ENCODE data around the gene SNORC.
"Not testable (repeated sequence)": the region's sequence is repeated elsewhere in the genome, so short reads cannot be mapped to it uniquely, and the experiment has no call there.

SNORC gene

DNA sequence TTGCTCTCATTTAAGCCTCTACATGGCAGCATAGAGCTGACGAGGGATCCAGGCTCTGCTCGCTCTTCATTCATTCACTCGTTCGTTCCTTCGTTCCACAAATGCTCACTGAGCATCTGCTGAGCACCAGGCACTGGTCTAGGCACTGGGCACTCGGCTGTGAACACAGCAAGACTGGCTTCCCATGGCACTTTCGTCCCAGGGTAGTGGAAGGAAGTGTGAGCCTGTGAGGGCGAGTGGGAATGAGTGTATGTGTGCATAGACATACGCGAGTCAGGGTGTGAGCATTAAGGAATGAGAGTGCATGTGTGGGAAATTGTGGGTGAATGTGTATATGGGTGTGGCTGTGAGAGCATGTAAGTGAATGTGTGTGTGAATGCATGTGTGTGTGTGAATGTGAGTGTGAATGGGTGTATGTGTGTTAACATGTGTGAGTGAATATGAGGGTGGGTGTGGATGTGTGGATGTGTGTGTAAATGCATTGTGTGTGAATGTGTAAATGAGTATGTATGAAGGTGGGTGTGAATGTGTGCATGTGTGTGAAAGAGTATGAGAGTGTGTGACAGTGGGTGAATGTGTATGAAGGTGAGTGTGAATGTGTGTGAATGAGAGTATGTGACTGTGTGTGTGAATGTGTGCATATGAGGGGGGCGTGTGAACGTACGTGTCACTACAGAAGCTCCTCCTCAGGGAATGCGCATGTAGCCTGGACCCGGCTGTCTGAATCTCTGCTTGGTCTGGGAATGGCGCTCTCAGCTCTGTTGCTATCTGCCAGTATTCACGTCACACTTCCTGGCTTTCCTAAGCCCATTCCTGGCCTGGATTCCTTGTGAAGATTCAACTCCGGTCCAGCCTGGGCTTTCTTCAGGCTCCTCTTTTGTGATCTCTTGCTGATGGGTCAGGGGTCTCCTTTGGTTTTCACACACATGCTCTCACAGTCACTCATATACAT, 28.8 kb downstream of the SNORC start:
- DNase-seq, result no peak

DNA sequence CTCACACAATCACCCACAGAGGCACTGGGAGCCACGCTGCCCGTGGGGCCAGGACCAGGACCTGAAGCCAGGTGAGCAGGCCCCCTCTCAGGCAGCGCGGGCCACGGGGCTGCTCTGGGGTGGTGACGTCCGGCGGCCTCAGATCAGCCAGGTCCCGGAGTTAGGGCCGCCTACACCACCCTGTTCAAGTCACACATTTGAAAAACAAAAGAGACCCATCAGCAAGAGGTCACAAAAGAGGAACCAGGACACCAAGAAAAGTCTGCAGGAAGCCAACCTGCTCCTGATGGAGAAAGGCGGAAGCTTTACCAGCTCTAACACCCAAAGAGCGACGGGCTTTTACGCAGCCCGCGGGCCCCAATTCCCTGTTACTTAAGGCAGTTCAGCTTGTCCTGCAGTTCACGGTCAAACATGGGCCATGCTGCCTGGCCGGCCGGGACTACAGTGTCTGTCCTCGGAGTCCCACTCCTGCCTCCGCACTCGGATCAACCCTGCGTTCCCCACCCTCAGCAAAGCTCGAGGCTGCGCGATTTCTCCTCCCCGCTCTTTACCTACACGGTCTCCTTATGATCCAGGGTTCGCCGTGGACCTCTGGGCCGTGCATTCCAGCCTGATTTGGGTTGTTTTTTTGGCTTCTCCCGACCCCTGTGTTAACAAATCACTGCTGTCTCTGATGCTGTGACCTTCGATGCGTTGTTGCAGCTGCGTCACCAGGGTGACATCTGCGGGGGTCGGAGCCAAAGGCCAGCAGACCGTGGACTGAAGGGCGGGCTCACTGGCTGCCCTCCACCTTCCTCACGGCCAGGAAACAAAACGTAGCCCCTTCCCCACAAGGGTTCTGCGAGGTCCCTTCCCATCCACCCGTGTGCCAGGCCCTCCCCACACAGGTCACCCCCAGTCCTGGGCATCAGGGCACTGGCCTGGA, 31.0 kb downstream of the SNORC start:
- DNase-seq, result no peak

DNA sequence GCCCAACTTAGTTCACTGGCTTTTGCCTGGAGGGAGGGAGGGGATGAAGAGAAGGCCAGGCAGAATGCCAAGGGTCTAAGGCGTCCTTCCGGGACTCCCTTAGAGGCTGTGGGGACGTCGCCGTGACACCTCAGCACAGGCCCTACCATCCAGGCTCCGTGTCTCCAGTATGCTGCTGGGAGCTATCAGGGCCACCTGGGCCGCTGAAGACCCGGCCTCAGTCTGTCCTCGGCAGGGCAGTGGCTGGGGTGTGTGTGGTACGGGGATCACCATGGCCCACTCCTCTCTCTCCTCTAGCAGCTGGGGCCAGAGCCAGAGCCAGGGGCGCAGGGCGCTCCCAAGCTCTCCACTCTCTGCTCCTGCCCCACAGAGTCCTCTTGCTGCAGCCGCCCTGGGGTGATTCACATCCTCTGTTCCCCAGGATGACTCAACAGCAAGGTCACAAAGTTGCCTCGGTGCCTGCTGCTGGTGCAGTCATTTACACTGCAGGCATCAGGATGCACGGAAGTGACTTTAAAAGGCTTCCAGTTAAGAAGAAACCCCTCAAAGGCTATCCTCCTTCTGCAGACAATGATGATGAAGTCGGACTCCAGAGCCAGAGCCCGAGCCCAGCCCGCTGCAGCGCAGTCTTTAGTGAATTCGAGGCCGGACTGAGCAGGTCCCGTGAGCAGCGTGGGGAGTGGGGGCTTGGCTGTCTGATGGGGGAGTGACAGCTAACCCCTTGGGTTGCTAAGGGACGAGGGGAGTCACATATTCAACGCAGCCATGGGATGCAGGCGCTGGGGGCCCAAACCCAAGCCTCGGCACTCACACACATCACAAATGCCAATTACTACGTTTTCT, 31.9 kb downstream of the SNORC start:
- DNase-seq, result no peak

DNA sequence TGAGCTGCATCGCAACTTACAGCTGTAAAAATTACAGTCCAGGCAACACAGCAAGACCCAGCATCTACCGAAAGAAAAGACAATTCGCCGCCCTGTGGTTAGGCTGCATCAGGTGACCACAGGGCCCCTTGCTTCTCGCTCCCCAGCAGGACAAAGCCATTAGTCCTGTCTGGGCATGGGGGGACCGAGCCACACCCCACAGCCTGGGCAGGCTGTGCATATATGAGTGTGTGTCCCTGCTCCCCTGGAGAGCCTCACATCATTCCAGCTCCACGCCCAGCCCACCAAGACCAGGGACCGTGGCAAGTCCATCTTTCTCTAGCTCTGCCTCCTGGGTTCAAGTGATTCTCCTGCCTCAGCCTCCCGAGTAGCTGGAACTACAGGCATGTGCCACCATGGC, 33.9 kb downstream of the SNORC start:
- no peak for DNase-seq

DNA sequence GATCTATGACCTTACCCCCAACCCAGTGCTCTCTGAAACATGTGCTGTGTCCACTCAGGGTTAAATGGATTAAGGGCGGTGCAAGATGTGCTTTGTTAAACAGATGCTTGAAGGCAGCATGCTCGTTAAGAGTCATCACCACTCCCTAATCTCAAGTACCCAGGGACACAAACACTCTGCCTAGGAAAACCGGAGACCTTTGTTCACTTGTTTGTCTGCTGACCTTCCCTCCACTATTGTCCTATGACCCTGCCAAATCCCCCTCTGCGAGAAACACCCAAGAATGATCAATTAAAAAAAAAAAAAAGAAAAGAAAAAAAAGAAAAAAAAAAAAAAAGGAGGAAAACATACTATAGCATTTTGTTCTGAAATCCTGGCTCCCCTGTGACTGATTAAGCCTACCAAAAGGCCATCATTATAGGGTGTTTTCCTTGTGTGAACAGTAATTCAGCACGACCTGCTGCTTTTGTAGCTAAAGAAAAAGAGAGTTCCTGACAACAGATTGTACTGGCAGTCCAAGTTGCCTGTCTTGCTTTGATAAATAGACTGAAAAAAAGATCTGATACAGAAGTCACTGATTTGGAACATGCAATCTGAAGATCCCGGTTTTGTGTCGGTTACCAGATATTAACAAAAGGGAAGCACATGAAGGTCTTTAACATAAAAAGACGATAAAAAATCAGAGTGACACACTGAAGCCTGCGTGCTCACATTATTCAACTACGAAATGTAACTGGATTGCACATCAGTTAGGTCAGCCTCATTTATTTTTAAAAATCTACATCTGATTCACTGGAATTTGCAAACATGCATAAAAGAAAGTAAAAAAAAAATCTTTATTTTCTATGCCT, 37.0 kb downstream of the SNORC start:
- DNase-seq, result not testable (repeated sequence)

DNA sequence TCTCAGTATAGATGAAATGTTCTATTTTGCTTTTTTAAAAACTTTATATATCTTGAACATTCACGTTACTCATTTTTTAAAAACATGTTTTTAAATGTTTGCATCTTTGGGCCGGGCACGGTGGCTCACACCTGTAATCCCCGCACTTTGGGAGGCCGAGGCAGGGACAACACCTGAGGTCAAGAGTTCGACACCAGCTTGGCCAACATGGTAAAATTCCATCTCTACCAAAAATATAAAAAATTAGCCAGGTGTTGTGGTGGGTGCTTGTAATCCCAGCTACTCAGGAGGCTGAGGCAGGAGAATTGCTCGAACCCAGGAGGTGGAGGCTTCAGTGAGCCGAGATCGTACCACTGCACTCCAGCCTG, 37.6 kb downstream of the SNORC start:
- DNase-seq, result not testable (repeated sequence)

DNA sequence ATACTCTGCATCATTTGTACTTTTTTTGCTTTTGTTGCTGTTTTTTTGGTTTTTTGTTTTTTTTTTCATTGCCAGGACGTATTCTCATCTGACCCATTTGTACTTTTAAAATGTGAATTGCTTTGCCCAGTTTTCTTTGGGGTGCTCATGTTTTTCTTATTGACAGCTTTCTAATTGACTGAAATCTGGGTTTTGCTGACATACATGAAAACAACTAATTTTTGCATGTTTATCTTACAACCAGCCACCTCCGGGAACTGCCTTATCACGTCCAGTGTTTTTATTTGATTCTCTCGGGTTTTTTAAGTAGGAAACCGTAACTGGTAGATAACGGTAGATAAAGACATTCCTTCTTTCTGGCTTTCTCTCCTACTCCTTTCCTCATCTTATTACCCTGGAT, 38.6 kb downstream of the SNORC start:
- DNase-seq, result no peak

DNA sequence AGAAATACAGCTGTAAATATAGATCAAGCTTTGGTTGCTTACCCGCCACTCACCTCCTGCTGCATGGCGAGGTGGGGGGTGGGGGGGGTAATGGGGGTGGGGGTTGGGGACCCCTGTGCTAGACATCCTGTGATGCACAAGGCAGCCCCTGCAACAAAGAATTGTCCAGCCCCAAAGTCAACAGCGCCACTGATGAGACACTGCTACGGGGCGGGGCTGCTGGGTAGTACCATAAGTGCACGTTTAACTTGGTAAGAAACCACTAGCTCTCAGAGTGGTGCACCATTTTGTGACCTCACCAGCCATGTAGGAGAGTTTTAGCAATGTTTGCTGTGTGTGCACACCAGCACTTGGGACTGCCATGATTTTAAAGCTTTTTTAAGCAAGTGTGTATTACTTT, 40.3 kb downstream of the SNORC start:
- DNase-seq, result no peak

DNA sequence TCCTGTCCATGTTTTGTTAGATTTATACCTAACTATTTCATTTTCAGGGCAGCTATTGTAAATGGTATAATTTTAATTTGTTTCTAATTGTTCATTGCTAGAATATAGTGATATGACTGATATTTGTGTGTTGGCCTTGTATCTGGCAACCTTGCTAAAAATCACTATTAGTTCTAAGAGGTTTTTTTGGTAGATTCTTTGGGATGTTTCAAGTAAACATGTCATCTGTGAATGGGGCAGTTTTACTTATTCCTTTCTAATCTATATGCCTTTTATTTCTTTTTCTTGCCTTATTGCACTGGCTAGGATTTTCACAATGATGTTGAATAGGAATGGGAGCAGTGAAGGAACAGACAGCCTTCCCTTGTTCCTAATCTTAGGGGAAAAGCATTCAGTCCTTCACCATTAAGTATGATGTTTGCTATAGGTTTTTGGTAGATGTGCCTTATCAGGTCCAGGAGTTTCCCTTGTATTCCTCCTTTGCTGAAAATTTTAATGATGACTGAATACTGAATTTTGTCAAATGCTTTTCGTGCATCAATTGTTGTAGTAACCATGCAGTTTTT, 41.7 kb downstream of the SNORC start:
- no peak for DNase-seq

DNA sequence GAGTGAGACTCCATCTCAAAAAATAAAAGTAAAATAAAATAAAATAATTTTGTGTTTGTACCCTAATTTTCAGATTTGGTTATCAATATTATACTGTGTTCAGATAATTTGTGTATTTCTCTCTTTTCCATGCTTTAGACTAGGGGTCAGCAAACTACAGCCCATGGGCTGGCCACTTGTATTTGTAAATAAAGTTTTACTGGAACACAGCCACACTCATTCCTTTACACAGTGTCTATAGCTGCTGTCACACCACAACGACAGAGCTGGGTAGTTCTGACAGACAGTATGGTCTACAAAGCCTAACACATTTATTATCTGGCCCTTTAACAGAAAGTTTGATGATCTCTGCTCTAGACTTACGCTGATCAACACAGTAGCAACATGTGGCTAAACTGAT, 43.8 kb downstream of the SNORC start:
- no peak for DNase-seq

DNA sequence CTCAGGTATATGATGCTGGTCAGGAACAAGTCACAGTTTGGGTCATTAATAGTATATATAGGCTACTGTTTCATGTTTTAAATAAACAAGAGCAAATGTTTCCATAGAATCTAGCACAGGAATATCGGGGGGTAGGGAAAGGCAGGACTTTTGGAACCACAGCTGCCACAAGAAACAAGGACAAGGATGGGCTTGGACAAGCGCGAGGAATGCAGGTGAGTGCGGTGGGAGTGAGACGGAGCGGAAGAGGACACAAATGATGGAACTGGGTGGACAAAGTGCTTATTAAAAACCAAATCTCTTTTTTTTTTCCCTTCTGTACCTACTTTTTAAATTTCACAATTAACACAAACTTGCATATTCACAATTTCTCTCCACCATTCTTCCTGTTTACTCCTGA, 49.1 kb downstream of the SNORC start:
- no peak for DNase-seq

DNA sequence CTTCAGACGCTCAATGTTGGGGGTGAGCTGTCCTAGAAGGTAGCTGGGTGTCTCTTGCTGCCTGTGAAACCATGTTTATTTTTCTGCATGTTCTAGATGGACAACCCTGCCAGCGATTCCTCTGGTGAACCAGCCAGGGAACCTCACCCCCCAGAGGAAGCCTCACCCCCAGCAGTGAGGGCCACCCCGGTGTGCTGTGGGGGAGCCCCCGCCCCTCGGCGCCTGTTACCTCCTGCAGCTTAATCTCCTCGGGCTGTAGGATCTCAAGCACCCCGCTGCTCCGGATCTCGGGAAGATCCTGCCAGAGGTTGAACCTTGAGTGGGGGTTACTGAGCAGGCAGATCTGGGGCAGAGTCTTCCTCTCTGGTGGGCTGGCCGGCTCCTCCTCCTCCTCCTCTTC, 50.0 kb downstream of the SNORC start:
- no peak for DNase-seq

DNA sequence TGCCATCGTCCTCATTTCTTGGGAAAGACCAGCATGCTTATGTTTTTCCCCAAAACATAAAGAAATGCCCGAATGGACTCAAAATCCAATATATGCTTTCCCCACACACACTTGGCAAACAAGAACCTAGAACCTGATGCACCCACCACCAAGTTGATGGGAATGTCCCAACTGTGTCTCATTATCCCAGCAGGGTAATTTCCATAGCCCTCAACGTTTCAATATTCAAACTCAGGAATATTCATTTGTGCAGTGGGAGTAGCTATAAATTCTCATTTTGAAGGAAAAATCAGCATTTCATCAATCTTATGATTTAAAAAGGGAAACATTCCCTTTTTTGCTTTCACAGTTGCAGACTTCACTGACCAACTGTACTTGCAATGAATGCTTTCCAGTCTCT, 50.7 kb downstream of the SNORC start:
- no peak for DNase-seq

DNA sequence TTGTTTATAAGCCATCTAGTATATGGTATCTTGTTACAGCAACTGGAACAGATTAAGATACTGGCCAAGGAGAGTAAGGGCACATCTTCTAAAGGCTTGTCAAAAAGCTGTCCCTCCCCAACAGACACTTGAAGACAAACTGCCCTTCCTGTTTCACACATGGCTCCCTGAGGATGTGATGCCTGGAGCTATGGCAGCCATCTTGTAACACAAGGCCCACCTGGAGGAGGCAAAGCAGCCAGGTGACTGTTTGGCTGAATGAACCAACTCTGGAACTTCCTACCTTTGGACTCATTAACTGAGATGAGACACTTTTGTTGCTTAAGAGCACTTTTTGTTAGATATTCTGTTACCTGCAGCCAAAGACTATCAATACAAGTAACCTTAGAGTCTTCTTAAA, 54.4 kb downstream of the SNORC start:
- DNase-seq, result no peak

DNA sequence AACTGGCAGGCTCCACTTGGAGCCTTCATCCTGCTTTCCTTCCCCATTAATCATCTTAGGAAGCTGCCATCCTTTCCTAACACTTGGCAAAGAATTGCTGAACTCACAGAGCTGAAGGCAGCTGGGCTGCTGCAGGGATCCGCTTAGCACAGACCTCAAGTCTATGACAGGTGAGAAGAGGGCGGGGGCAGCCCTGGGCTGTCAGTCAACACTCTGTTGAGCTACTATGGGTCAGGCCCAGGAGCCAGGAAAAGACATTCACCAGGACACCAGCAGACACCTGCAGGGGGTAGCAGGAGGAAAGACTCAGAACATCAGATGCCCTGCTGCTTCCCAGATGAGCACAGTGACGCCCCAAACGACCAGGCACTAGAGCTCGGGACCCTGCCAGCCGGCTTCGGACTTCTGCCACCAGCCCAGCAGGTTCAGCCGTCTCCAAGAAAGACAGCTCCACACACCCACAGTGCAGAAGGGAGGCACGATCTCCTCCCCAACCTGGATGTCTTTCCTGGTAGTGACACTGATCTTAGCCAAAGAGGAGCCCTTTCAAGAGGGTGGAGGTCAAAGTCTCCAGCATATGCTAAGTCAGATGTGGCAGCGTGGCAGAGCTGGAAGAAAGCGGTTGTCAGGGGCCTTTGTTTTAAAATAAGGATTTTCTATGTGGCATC, 55.2 kb downstream of the SNORC start:
- no peak for DNase-seq

DNA sequence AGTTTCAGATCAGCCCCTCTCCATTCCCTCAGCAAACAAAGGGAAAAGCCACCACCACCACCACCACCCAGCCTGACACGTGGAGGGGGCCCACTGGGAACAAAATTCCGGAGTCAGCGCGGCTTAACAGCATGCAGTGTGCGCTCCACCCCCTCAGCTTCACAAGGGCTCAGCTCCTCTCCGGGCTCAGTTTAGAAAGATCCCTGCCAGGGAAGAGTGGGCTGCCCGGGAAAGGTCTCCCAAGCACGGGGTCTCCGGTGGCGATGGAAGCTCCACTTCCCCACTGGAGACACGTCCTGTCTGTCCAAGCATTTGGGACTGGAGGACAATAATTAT, 55.7 kb downstream of the SNORC start:
- DNase-seq, result no peak

DNA sequence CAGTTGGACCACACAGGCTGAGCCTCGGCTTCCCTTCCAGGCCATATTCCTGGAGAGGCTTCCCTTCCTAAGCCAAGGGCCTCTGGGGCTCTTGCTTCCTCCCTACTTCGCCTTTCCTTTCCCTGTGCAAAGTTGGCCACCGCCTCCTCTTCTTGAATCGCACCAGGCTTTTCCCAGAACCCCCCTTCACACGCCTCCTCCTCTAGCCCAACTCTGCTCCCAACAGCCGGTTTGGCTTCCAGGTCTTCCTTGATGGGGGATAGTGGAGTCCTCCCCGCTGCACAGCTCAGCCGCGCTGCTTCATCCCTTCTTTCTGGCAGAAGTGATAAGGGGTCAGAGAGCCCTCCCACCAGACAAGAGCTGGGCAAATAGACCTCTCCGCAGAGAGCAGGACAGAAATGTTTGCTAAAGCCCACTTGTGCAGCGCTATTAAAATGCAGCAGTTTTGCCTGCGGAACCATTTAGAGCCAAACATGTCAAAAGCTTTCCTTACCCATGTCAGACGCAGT, 56.4 kb downstream of the SNORC start:
- DNase-seq, result no peak

DNA sequence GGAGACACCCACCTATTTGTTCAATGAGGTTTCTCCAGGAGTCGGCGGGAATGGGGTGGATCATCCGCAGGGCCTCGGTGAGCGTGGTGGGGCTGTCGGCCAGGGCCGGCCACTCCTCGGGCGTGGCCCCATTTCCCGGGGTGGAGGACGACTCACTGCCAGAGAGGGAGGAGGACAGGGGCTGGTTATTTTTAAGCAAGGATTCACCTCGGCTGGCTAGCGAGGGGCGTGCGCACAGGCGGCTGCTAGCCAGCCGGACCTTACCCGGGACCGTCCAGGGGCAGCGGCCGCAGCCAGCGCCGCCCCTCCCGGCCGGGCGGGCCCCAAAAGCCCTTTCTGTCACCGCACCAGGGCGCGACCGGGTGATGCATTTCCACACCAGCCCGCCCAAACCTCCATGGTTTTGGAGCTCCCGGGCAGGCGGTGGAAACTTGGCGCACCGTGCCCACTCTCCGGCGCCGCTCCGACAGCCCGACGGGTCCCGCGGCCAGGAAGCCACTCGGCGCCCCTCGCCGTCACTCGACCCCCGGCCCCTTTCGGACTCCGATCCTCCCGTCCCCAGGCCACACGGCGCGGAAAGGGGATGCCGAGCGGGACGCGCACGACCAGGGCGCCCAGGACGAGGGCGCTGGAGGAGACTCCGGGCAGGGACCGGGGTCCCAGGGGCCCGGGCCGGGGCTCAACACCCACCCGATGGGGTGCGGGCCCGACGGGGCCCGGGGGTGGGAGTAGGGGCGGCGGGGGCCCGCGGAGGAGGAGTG, 57.1 kb downstream of the SNORC start:
- no peak for DNase-seq

DNA sequence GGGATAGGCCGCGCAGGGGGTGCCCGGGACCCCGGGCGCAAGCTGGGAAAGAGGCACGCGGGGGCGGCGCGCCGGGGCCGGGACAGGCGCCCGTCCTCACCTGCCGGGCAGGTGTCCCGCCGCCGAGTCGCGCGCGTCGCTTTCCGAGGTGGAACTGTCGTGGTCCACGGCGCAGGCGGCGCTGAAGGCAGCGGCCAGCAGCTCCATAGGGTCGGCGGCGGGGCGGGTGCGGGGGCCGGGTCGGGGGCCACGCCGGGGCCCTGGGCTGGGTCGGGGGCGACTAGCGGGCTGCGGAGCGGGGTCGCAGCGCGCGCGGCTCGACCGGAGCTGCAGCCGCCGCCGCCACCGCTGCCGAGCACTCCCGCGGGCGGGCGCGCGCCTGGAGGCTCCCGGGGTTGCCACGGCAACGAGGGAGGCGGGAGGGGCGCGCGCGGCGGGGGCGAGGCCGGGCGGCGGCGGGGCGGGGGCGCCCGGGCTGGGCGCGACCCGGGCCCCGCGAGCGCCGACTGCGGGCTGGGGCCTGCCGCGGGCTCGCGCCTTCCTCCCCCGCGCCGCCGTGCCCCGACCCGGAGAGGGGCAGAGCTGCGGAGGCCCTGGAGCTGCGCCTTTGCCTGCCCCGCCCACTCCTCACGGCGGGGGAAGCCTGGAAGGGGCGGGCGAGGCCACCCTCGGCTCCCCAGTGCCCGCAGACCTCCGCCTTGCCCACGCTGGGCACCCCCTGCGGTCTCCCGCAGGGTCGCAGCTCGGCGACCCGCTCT, 57.9 kb downstream of the SNORC start:
- DNase-seq, result no peak
